ENCODE measurements around the gene SCIN.

The SCIN gene

DNA sequence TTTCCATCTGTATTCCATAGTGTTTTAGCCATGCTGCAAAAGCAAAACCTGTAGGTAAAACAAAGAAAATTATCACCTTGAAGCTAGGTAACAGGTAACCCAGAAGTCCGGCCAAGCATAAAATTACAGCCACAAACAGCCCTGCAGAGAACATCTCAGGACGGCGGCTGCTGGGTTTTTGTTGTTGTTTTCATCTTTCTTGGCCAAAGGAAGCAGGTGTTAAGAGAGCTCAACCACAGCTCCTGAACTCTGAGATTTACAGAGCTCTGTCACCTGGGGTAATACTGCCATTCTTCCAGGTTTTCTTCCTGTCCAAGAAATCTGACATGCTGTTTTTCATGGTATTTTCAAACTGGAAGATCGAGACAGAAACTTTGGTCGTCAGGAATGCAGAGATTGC, 847 bp upstream of the SCIN start:
- no peak for DNase-seq (ENCODE audit: low spot score)

- peak; percentile 49 for DNase-seq (ENCODE audit: low spot score)
Observed at GRCh38 chr7:12570168-12570533, 369 bp upstream of the SCIN start.

- no peak for DNase-seq (ENCODE audit: low spot score)
Observed at GRCh38 chr7:12571691-12572090, 1.2 kb downstream of the SCIN start.

GRCh38 chr7:12572941-12573575, 2.5 kb downstream of the SCIN start:
- DNase-seq (ENCODE audit: low spot score), result no peak

DNA sequence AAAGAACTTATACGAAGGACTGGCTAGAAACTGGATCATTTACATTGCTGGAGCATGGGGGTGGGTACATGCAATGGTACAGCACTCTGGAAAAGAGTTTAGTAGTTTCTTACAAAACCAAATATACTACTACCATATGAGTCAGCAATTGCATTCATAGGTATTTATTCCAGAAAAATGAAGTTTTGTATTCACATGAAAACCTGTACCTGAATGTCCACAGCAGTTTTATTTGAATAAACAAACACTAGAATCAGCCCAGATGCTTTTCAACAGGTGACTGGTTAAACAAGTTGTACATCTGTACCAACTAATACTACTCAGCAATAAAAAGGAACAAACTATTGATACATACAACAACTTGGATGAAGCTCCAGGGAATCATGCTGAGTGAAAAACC, 3.4 kb downstream of the SCIN start:
- no peak for DNase-seq (ENCODE audit: low spot score)

GRCh38 chr7:12578930-12579640, 8.6 kb downstream of the SCIN start:
- DNase-seq (ENCODE audit: low spot score), result no peak

- no peak for DNase-seq (ENCODE audit: low spot score)
Observed at GRCh38 chr7:12581897-12582296, 11.4 kb downstream of the SCIN start.

DNA sequence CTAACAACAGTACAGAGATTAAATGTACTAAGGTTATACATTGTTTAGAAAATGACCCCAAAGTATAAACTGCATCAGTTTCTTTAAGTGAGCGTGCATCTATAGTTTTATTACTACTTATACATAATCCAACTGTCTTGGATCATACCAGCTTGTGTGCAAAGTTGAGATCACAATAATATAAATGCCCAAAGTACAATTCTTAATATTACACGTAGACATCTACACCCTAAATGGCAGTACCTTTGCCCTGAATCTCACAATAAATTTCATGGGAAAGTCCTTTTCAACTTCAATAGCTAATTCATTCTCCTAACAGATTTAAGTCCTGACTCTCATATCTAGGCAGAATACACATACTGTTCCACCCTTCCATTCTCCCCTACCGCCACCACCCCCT, 11.8 kb downstream of the SCIN start:
- DNase-seq (ENCODE audit: low spot score), result no peak

GRCh38 chr7:12583176-12583575, 12.7 kb downstream of the SCIN start:
- no peak for DNase-seq (ENCODE audit: low spot score)

- DNase-seq (ENCODE audit: low spot score), result no peak
Observed at GRCh38 chr7:12583922-12584321, 13.4 kb downstream of the SCIN start.

DNA sequence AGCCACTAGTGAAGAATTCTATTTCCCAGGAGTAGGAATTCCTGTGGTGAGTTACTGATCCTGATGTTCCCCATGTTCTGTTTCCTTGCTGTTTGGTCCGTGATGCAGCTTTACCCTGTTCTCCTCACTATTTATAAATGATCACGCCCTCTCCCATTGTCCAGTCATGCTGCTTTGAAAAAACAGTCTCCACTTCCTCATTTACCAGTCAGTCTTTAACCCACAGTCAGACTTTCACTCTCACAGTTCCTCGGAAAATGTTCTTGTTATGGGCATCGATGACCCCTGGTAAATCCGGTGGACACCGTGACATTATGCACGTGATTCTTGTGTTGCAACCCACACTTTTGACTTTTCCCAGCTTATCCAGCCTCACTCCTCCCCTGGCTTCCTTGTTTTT, 14.4 kb downstream of the SCIN start:
- peak; percentile 56 for DNase-seq (ENCODE audit: low spot score)

- no peak for DNase-seq (ENCODE audit: low spot score)
Observed at GRCh38 chr7:12586271-12586670, 15.8 kb downstream of the SCIN start.

DNA sequence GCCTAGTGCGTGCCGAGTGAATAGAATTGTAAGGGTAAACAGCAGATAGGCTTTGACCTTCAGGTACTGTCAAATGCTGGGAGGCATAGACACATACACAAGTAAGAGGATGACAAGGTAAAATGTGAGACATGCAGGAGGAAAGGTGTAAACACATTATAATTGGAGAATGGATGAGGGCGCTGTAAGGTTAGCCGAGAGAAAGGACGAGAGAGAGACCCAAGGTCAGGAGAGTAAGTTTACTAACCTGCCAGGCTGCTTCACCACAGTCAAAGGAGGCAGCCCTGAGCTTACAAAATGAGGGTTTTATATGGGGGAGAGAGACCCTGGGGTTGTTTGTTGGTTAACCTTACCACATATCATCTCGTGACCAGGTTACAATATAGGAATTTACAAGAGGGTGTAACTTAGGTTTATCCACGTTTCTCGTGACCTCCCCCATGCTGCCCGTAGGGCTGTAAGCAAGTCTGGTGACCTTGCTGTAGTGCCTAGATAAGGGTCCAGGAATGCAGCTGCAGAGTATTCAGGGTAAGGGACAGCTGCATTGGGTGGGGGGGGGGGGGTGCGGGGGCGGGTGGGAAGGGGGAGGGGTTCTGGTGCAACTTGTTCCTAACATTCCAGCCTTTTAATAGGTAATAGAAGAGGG, 17.9 kb downstream of the SCIN start:
- DNase-seq (ENCODE audit: low spot score), result no peak

DNA sequence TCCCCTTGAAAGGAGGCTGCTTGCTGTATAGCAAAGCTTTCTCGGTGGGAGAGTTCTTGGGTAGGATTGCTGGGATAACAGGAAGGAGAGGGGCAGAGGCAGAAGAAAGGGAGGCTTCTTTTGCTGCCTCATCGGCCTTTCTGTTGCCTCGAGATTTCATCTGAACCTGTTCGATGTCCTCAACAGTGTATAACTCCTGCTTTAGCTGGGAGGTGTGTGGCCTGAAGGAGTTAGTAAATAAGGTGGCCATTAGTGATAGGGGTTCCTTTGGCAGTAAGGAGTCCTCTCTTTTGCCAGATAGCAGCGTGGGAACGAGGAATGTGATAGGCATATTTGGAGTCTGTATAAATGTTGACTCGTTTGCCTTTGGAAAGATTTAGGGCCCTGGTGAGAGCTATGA, 20.0 kb downstream of the SCIN start:
- DNase-seq (ENCODE audit: low spot score), result no peak

DNA sequence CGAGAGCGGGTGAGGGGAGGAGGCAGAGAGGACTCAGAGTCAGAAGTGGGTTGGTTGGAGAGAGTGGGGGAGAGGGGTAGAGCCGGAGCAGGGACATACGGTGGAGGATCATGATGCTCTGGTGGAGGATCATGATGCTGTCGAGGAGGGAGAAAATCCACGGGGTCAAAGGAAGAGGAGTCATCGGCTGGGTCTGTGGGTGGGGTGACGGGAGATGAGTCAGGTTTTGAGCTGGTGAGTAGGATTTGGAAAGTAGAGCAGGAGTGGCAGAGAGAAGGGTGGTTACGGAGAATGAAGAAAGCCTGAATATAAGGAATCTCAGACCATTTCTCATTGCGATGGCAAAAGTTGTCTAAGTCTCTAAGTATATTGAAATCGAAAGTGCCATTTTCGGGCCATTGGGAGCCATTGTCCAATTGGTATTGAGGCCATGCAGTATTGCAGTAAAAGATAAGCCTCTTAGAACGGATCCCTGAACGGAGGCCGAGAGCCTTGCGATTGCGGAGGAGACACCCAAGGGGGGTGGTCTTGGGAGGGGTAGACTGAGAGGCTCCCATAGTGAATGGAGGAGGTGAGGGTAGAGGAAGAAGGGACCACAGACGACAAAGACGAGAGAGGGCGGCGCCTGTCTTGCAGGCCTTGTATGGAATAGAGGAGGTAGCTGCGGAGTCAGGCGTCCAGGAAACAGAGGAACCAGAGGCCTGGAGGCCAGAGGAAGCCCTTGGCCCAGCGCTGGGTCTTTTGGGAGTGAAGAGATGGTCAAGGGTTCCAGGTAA, 23.8 kb downstream of the SCIN start:
- peak; percentile 20 for DNase-seq (ENCODE audit: low spot score)

DNA sequence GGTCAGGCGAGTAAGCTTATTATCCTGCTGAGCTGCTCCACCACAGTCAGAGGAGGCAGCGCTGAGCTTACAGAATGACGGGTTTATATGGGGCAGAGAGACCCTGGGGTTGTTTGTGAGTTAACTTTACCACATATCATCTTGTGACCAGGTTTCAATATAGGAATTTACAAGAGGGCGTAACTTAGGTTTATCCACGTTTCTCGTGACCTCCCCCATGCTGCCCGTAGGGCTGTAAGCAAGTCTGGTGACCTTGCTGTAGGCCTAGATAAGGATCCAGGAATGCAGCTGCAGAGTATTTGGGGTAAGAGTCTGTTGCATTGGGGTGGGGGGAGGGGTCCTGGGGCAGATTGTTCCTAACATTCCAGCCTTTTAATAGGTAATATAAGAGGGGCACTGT, 24.6 kb downstream of the SCIN start:
- DNase-seq (ENCODE audit: low spot score), result no peak

GRCh38 chr7:12596225-12596790, 25.8 kb downstream of the SCIN start:
- no peak for DNase-seq (ENCODE audit: low spot score)

- DNase-seq (ENCODE audit: low spot score), result no peak
Observed at GRCh38 chr7:12601302-12601869, 30.9 kb downstream of the SCIN start.

- no peak for DNase-seq (ENCODE audit: low spot score)
Observed at GRCh38 chr7:12607134-12607533, 36.6 kb downstream of the SCIN start.

- DNase-seq (ENCODE audit: low spot score), result no peak
Observed at GRCh38 chr7:12609561-12609960, 39.0 kb downstream of the SCIN start.

- DNase-seq (ENCODE audit: low spot score), result no peak
Observed at GRCh38 chr7:12610899-12611298, 40.4 kb downstream of the SCIN start.

DNA sequence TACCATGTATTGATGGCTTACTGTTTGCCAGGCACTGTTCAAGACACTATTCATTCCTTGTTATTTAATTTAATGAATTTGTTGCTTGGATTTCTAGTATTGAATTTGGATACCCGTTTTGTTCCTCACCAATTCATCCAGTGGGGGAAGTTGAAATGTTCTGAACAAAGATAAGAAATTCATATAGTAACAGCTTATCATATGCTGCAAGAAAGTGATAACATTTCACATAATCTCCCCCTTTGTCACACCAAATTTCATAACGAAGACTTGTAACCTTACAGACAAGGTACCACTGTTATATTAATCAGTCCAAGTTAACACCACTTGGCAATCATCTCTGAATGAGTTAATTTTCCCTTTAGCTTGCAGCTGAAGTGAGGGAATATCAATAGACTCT, 42.1 kb downstream of the SCIN start:
- no peak for DNase-seq (ENCODE audit: low spot score)
